KMS-11 (cell line): Measurements from ENCODE around the gene SEL1L3.

Experiments
- H2AFZ ChIP-seq: fragments of 200-600 bp; sonication (generic); 2 replicates; pipeline ENCODE4 v1.6.1; 2016; ENCODE audit warnings: antibody characterized with exemption, mixed run types, low read depth
- H3K27ac ChIP-seq: fragments of 200-600 bp; sonication (generic); 2 replicates; pipeline ENCODE4 v1.6.1; 2016; ENCODE audit warnings: mild to moderate bottlenecking, mixed run types
- H3K27me3 ChIP-seq: fragments of 200-600 bp; sonication (generic); 2 replicates; pipeline ENCODE4 v1.6.1; 2017; ENCODE audit warnings: mild to moderate bottlenecking, low read depth, mixed run types, moderate library complexity; ENCODE audit not compliant: insufficient read depth
- H3K36me3 ChIP-seq: fragments of 200-600 bp; sonication (generic); 2 replicates; pipeline ENCODE4 v1.6.1; 2017; ENCODE audit warnings: mild to moderate bottlenecking, mixed run types; ENCODE audit not compliant: insufficient read depth
- H3K4me1 ChIP-seq: fragments of 200-600 bp; sonication (generic); 2 replicates; pipeline ENCODE4 v1.6.1; 2016; ENCODE audit warnings: mild to moderate bottlenecking, low read depth, mixed run types; ENCODE audit not compliant: poor library complexity, severe bottlenecking
- H3K4me2 ChIP-seq: fragments of 200-600 bp; sonication (generic); 2 replicates; pipeline ENCODE4 v1.7.0; 2016; ENCODE audit warnings: mild to moderate bottlenecking, mixed run types
- H3K4me3 ChIP-seq: fragments of 200-600 bp; sonication (generic); IDR thresholded peaks from 2 replicates; pipeline ENCODE4 v1.6.1; 2017; ENCODE audit warnings: low read depth, low read length, mixed read lengths; ENCODE audit not compliant: insufficient read depth
- H3K79me2 ChIP-seq: fragments of 200-600 bp; sonication (generic); 2 replicates; pipeline ENCODE4 v1.6.1; 2016; ENCODE audit warnings: low read depth, mixed run types; ENCODE audit not compliant: insufficient read depth
- H3K9ac ChIP-seq: fragments of 200-600 bp; sonication (generic); 2 replicates; pipeline ENCODE4 v1.6.1; 2016; ENCODE audit warnings: mild to moderate bottlenecking, mixed run types
- H4K20me1 ChIP-seq: fragments of 200-600 bp; sonication (generic); 2 replicates; pipeline ENCODE4 v1.6.1; 2016; ENCODE audit warnings: mild to moderate bottlenecking, mixed run types; ENCODE audit not compliant: insufficient read depth
- TF ChIP-seq, protein P1 (sequence below): fragments of 200-600 bp; sonication (generic); conservative IDR thresholded peaks from 2 replicates; pipeline ENCODE4 v1.6.1; 2017; ENCODE audit warnings: low read depth, mild to moderate bottlenecking, antibody characterized with exemption, low read length, moderate library complexity, mixed read lengths

SEL1L3 gene

DNA sequence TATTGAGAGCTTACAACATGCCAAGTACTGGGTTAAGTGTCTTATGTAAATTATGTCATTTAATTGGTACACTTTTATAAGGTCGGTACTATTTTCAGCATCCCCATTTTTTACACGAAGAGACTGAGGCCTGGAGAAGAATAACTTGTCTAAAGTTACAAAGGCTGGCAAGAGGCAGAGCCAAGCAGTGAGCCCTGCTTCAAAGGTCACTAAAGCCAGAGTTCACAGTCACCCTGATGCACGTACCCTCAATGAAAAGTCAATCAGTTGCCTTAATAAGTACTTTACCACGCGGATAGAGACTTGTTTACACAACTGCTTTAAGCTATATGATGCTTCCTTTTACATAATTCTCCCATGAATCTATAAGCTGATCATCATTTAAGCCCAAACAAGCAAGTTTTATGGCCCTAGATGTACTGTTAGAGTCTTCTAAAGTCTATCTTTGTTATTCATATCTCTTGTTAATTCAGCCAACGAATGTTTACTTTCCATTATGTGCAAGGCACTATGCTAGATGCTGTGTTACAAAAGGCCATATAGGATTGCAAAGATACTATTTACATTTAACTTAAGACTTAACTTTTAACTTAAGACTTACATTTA lies 57.4 kb downstream of the SEL1L3 start:
- H4K20me1 ChIP-seq = no peaks in the 10 kb centered on the region
- no peak overlapping the region for H3K9ac ChIP-seq
- no peaks in the 10 kb centered on the region for H3K27me3 ChIP-seq
- H3K4me1 ChIP-seq = no peaks in the 10 kb centered on the region
- no peak overlapping the region for H2AFZ ChIP-seq
- TF ChIP-seq, protein P1, sequence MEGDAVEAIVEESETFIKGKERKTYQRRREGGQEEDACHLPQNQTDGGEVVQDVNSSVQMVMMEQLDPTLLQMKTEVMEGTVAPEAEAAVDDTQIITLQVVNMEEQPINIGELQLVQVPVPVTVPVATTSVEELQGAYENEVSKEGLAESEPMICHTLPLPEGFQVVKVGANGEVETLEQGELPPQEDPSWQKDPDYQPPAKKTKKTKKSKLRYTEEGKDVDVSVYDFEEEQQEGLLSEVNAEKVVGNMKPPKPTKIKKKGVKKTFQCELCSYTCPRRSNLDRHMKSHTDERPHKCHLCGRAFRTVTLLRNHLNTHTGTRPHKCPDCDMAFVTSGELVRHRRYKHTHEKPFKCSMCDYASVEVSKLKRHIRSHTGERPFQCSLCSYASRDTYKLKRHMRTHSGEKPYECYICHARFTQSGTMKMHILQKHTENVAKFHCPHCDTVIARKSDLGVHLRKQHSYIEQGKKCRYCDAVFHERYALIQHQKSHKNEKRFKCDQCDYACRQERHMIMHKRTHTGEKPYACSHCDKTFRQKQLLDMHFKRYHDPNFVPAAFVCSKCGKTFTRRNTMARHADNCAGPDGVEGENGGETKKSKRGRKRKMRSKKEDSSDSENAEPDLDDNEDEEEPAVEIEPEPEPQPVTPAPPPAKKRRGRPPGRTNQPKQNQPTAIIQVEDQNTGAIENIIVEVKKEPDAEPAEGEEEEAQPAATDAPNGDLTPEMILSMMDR = no peak
- no peak overlapping the region for H3K4me3 ChIP-seq
- H3K4me2 ChIP-seq = no peak overlapping the region
- H3K36me3 ChIP-seq = no peaks in the 10 kb centered on the region
- H3K27ac ChIP-seq = no peak overlapping the region
- H3K79me2 ChIP-seq = no peaks in the 10 kb centered on the region

- Histone ChIP-seq H3K4me1 (no peaks in the 10 kb centered on the region), H3K27me3 (no peaks in the 10 kb centered on the region), H3K79me2 (no peaks in the 10 kb centered on the region), H3K4me3 (no peak overlapping the region), H3K36me3 (no peaks in the 10 kb centered on the region), H3K4me2 (no peak overlapping the region), H3K9ac (no peak overlapping the region), H3K27ac (no peak overlapping the region), H4K20me1 (no peaks in the 10 kb centered on the region), H2AFZ (no peak overlapping the region)
- TF ChIP-seq, protein P1 = no peak
Observed at GRCh38 chr4:25803720-25804225, 59.0 kb downstream of the SEL1L3 start.

GRCh38 chr4:25801594-25801993 lies 61.2 kb downstream of the SEL1L3 start:
- Histone ChIP-seq H3K4me1 (no peaks in the 10 kb centered on the region), H3K9ac (no peak overlapping the region), H3K79me2 (no peaks in the 10 kb centered on the region), H4K20me1 (no peaks in the 10 kb centered on the region), H3K4me2 (no peak overlapping the region), H3K36me3 (no peaks in the 10 kb centered on the region), H3K4me3 (no peak overlapping the region), H3K27me3 (no peaks in the 10 kb centered on the region), H3K27ac (no peak overlapping the region), H2AFZ (no peak overlapping the region)
- TF ChIP-seq, protein P1 = no peak

DNA sequence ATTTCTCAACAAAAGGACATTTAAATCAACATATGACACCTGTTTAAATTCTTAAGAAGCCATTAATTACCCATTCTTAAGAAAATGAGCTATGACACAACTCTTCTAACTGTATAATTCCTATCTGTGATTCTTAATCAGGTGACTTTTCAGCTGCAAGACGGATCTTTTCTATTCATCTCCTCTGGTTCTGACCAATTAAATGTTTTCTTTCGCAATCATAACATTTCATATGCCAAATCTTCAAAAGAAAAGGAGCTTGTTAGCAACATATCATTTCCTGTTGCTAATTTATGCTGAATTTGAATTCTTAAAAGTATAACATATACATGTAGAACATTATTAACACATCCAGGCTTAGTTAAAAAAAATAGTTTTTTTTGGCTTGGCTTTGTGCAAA lies 62.5 kb downstream of the SEL1L3 start:
- Histone ChIP-seq H3K79me2 (no peaks in the 10 kb centered on the region), H3K4me2 (no peak overlapping the region), H3K4me1 (no peaks in the 10 kb centered on the region), H3K27me3 (no peaks in the 10 kb centered on the region), H3K36me3 (no peaks in the 10 kb centered on the region), H4K20me1 (no peaks in the 10 kb centered on the region), H3K9ac (no peak overlapping the region), H3K4me3 (no peak overlapping the region), H2AFZ (no peak overlapping the region), H3K27ac (no peak overlapping the region)
- TF ChIP-seq, protein P1 = no peak
